Trophoblast cell (in vitro differentiated cells and primary cell): ENCODE results near the gene DGKH.
"Not testable (repeated sequence)": the region's sequence is repeated elsewhere in the genome, so short reads cannot be mapped to it uniquely, and the experiment has no call there.

ENCODE experiments used
- DNase-seq, 2 donors: peaks; one replicate each; pipeline ENCODE4 v3.0.0-alpha.2; 2016
- H2AFZ ChIP-seq: 2 replicates; pipeline ENCODE4 v1.6.1; 2013; ENCODE audit warnings: low read length, moderate library complexity, mild to moderate bottlenecking; ENCODE audit not compliant: insufficient read depth, poor library complexity
- H2AK5ac ChIP-seq: 2 replicates; pipeline ENCODE4 v1.6.1; 2013; ENCODE audit warnings: mild to moderate bottlenecking, low read length
- H2BK120ac ChIP-seq: 2 replicates; pipeline ENCODE4 v1.6.1; 2013; ENCODE audit warnings: low read length, mild to moderate bottlenecking, moderate library complexity; ENCODE audit not compliant: insufficient read depth, poor library complexity
- H2BK12ac ChIP-seq: 2 replicates; pipeline ENCODE4 v1.6.1; 2013; ENCODE audit warnings: mild to moderate bottlenecking, low read length, moderate library complexity
- H2BK5ac ChIP-seq: 2 replicates; pipeline ENCODE4 v1.6.1; 2013; ENCODE audit warnings: low read length, low read depth, moderate library complexity, mild to moderate bottlenecking; ENCODE audit not compliant: poor library complexity
- H3K14ac ChIP-seq: 2 replicates; pipeline ENCODE4 v1.6.1; 2013; ENCODE audit warnings: mild to moderate bottlenecking, low read length
- H3K18ac ChIP-seq: 2 replicates; pipeline ENCODE4 v1.6.1; 2013; ENCODE audit warnings: mild to moderate bottlenecking, low read length
- H3K23ac ChIP-seq: 2 replicates; pipeline ENCODE4 v1.6.1; 2013; ENCODE audit warnings: low read length
- H3K27ac ChIP-seq: 2 replicates; pipeline ENCODE4 v1.5.1; 2013; ENCODE audit warnings: low read depth, mild to moderate bottlenecking, inconsistent platforms, low read length, moderate library complexity
- H3K27me3 ChIP-seq: 2 replicates; pipeline ENCODE4 v1.6.1; 2013; ENCODE audit warnings: inconsistent platforms, mild to moderate bottlenecking, low read length, moderate library complexity; ENCODE audit not compliant: insufficient read depth
- H3K36me3 ChIP-seq, 2 experiments: 1 replicate in 1 of 2; 2 replicates in 1 of 2; pipeline ENCODE4 v1.6.1; 2013; ENCODE audit warnings: low read length in 2 of 2, mild to moderate bottlenecking in 2 of 2, moderate library complexity in 1 of 2; ENCODE audit not compliant: insufficient read depth in 2 of 2, control insufficient read depth in 1 of 2
- H3K4ac ChIP-seq: 2 replicates; pipeline ENCODE4 v1.6.1; 2013; ENCODE audit warnings: low read depth, mild to moderate bottlenecking, low read length, moderate library complexity
- H3K4me1 ChIP-seq, 2 experiments: 1 replicate in 1 of 2; 2 replicates in 1 of 2; pipeline ENCODE4 v1.6.1; 2013; ENCODE audit warnings: low read length in 2 of 2, mild to moderate bottlenecking in 2 of 2, moderate library complexity in 1 of 2; ENCODE audit not compliant: insufficient read depth in 2 of 2, control insufficient read depth in 1 of 2
- H3K4me2 ChIP-seq: 2 replicates; pipeline ENCODE4 v1.6.1; 2013; ENCODE audit warnings: inconsistent platforms, mild to moderate bottlenecking, low read length, moderate library complexity
- H3K4me3 ChIP-seq: 2 replicates; pipeline ENCODE4 v1.5.1; 2013; ENCODE audit warnings: mild to moderate bottlenecking, low read depth, low read length, inconsistent platforms
- H3K79me1 ChIP-seq: one replicate; pipeline ENCODE4 v1.6.1; 2013; ENCODE audit warnings: low read length
- H3K79me2 ChIP-seq: 2 replicates; pipeline ENCODE4 v1.6.1; 2013; ENCODE audit warnings: low read length, mild to moderate bottlenecking; ENCODE audit not compliant: control insufficient read depth, insufficient read depth, poor library complexity
- H3K9ac ChIP-seq: 2 replicates; pipeline ENCODE4 v1.6.1; 2013; ENCODE audit warnings: mild to moderate bottlenecking, low read length
- H3K9me3 ChIP-seq: 2 replicates; pipeline ENCODE4 v1.6.1; 2013; ENCODE audit warnings: low read depth, mild to moderate bottlenecking, control low read depth, inconsistent platforms, low read length; ENCODE audit not compliant: insufficient read depth
- H4K12ac ChIP-seq: 2 replicates; pipeline ENCODE4 v1.6.1; 2013; ENCODE audit warnings: low read depth, mild to moderate bottlenecking, low read length, moderate library complexity
- H4K8ac ChIP-seq: 2 replicates; pipeline ENCODE4 v1.6.1; 2013; ENCODE audit warnings: low read depth, mild to moderate bottlenecking, low read length, moderate library complexity
- H4K91ac ChIP-seq: one replicate; pipeline ENCODE4 v1.6.1; 2013; ENCODE audit warnings: low read depth, mild to moderate bottlenecking, low read length, moderate library complexity
- WGBS: extraction: QIAGEN DNeasy Blood & Tissue Kit; methylation state at CpG from one replicate; pipeline ENCODE4 v1.1.7; 2013; ENCODE audit warnings: missing lambda C conversion rate; ENCODE audit not compliant: insufficient read length, insufficient coverage; ENCODE audit errors: extremely low coverage; 5-methylcytosine and 5-hydroxymethylcytosine counted together

Gene DGKH

DNA sequence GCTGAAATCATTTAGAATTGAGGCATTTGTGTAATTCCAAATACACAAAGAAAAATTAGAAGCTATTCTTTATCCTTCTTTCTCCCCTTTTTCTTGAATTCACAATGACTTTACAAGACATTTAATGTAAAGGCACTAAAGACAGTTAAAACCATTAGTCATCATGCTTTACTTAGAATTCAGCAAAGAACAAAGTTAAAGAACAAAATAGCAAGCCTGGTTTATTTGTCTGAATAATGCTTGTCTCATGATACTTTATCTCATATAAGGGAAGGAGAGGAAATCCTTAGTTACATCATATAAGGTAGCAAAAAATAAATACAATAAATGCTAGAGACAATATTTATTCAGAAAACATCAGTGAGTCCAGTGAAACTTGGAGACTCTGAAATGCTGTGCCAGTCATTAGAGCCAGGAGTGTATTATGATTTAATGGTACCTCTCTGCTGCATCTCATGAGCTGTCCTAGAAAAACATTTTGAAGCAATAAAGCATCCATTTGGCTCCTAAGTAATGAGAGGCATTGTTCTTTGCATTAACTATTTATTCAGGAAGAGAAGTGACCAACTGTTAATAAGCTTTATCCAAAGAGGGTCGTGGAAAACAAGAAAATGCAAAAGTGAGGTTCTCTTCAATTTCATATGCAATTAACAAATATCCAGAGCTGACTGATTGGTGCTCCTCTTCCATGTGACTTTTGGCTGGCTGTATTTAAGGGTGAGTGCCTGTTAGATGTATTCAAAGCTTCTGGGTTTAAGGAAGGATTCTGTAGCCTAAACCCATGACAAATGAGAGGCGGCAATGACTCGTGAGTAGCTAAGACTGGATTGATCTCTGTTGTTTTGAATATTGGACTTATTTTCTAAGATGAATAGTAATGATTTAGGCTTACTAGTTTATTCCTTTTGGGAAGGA is 105.0 kb downstream of the DGKH start:
- H2BK12ac ChIP-seq = no peak overlapping the region
- no peaks in the 10 kb centered on the region for H3K9me3 ChIP-seq
- no peak overlapping the region for H3K27ac ChIP-seq
- no peak overlapping the region for H3K18ac ChIP-seq
- no peak overlapping the region for H3K4me3 ChIP-seq
- no peaks in the 10 kb centered on the region for H3K79me2 ChIP-seq
- no peak overlapping the region for H2AK5ac ChIP-seq
- H4K12ac ChIP-seq = no peak overlapping the region
- no peak overlapping the region for H4K8ac ChIP-seq
- H2BK5ac ChIP-seq = no peak overlapping the region
- H3K36me3 ChIP-seq = no peaks in the 10 kb centered on the region
- H2AFZ ChIP-seq = no peak overlapping the region
- H2BK120ac ChIP-seq = no peak overlapping the region
- no peak overlapping the region for H3K14ac ChIP-seq
- H3K79me1 ChIP-seq = no peaks in the 10 kb centered on the region
- H3K27me3 ChIP-seq = no peaks in the 10 kb centered on the region
- no peak for DNase-seq
- H3K23ac ChIP-seq = no peak overlapping the region
- H3K4me1 ChIP-seq = no peaks in the 10 kb centered on the region
- no peak overlapping the region for H3K4me2 ChIP-seq
- no peak overlapping the region for H3K4ac ChIP-seq
- no CpG with 5 or more reads among the region's 3 CpGs for WGBS
- no peak overlapping the region for H3K9ac ChIP-seq
- no peak overlapping the region for H4K91ac ChIP-seq

DNA sequence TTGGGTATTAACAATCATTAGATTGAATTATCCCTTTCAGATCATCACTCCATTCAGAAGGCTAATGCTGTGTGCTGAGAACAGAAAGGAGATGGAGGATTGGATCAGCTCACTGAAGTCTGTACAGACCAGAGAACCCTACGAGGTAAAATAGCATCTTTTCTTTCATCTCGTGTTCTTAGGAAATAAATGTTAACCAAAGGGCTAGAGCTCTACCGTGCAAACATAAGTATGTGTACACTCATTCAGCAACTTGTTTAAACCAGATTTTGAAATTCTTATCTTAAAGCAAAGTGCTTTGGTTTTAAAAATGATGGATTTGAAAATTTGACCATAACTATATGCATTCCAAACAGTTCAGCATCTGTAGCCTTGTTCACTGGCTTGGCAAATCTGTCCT is 106.8 kb downstream of the DGKH start:
- H3K4me1 ChIP-seq = no peaks in the 10 kb centered on the region
- H2BK120ac ChIP-seq = no peak overlapping the region
- no peak overlapping the region for H4K12ac ChIP-seq
- DNase-seq = no peak
- no peak overlapping the region for H2AFZ ChIP-seq
- no peak overlapping the region for H3K4me3 ChIP-seq
- no CpG with 5 or more reads among the region's 3 CpGs for WGBS
- no peak overlapping the region for H4K91ac ChIP-seq
- H3K14ac ChIP-seq = no peak overlapping the region
- no peak overlapping the region for H3K23ac ChIP-seq
- no peaks in the 10 kb centered on the region for H3K79me2 ChIP-seq
- no peak overlapping the region for H3K9ac ChIP-seq
- no peak overlapping the region for H3K4me2 ChIP-seq
- H3K18ac ChIP-seq = no peak overlapping the region
- no peak overlapping the region for H2BK12ac ChIP-seq
- no peak overlapping the region for H3K4ac ChIP-seq
- no peaks in the 10 kb centered on the region for H3K36me3 ChIP-seq
- H3K27me3 ChIP-seq = no peaks in the 10 kb centered on the region
- no peak overlapping the region for H2AK5ac ChIP-seq
- no peak overlapping the region for H3K27ac ChIP-seq
- H3K9me3 ChIP-seq = no peaks in the 10 kb centered on the region
- H3K79me1 ChIP-seq = no peaks in the 10 kb centered on the region
- H4K8ac ChIP-seq = no peak overlapping the region
- H2BK5ac ChIP-seq = no peak overlapping the region

DNA sequence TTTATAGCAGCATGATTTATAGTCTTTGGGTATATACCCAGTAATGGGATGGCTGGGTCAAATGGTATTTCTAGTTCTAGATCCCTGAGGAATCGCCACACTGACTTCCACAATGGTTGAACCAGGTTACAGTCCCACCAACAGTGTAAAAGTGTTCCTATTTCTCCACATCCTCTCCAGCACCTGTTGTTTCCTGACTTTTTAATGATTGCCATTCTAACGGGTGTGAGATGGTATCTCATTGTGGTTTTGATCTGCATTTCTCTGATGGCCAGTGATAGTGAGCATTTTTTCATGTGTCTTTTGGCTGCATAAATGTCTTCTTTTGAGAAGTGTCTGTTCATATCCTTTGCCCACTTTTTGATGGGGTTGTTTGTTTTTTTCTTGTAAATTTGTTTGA is 114.9 kb downstream of the DGKH start:
- not testable (repeated sequence) for H2AK5ac ChIP-seq, H3K79me1 ChIP-seq

DNA sequence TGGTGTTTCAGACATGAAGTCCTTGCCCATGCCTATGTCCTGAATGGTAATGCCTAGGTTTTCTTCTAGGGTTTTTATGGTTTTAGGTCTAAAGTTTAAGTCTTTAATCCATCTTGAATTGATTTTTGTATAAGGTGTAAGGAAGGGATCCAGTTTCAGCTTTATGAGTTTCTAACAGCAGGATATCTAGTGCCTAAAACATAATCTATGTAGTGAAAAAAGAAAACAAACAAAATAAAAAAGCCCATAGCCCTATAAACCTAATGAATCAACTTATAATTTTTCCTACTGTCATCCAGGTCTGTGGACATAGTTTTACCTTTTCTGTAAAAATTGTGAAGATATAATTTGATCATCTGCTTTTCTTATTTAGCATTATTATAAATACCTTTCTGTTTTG is 115.5 kb downstream of the DGKH start:
- not testable (repeated sequence) for H3K36me3 ChIP-seq

More for the DNA sequence above, 114.9 kb downstream of the DGKH start:
- H3K9ac ChIP-seq, H3K27me3 ChIP-seq, H2BK120ac ChIP-seq, H2AFZ ChIP-seq, H3K4ac ChIP-seq, H4K12ac ChIP-seq, H4K91ac ChIP-seq, H3K9me3 ChIP-seq, H3K4me3 ChIP-seq, H3K27ac ChIP-seq, H3K14ac ChIP-seq, H3K4me2 ChIP-seq, DNase-seq, H2BK12ac ChIP-seq, H3K4me1 ChIP-seq, H3K79me2 ChIP-seq, H3K18ac ChIP-seq, H4K8ac ChIP-seq, H3K23ac ChIP-seq, H3K36me3 ChIP-seq, H2BK5ac ChIP-seq: not testable (repeated sequence)
- WGBS = no CpG with 5 or more reads among the region's 2 CpGs

More for the DNA sequence above, 115.5 kb downstream of the DGKH start:
- H2BK5ac ChIP-seq, H4K8ac ChIP-seq, H3K27ac ChIP-seq, H2BK12ac ChIP-seq, H2AFZ ChIP-seq, H3K4me2 ChIP-seq, H4K91ac ChIP-seq, H3K27me3 ChIP-seq, H3K4ac ChIP-seq, H3K9ac ChIP-seq, H2AK5ac ChIP-seq, H3K79me1 ChIP-seq, H3K18ac ChIP-seq, H3K9me3 ChIP-seq, H3K79me2 ChIP-seq, H3K4me3 ChIP-seq, H4K12ac ChIP-seq, H3K4me1 ChIP-seq, H3K23ac ChIP-seq, H3K14ac ChIP-seq, DNase-seq, H2BK120ac ChIP-seq: not testable (repeated sequence)
